Measurements from ENCODE around the gene TAS2R43. TPM values are rescaled to one million over a fixed set of nuclear protein-coding genes. Genes with fewer than 3 reads are reported as not detected.

The TAS2R43 gene
- 0.35 TPM in 1 of 2 replicates, not detected in the other for total RNA-seq

GRCh38 chr12:11092128-11092527, at the start of gene TAS2R43:
Gene TAS2R43, minus strand, starts transcription at chr12:11092313. Its CDS starts 84 bp downstream, at chr12:11092229.

GRCh38 chr12:11134305-11134704, 42.2 kb upstream of the TAS2R43 start, which contains the start of gene TAS2R30:
Gene TAS2R30, minus strand, starts transcription at chr12:11134644. Its CDS starts 400 bp downstream, at chr12:11134244.

GRCh38 chr12:11062194-11062593, 29.9 kb downstream of the TAS2R43 start, which contains the start of gene TAS2R46:
Gene TAS2R46, minus strand, starts transcription at chr12:11062294. Its CDS starts 0 bp downstream, at chr12:11062294.

Other genes with a start within 250 kb of the TAS2R43 start
- not detected in 2 replicates for gene PRR4, start 242.8 kb downstream of the TAS2R43 start, total RNA-seq
- gene PRH1, start 208.1 kb downstream of the TAS2R43 start, total RNA-seq: 3.4 and 5.5 TPM in 2 replicates
- gene TAS2R13, start 182.8 kb downstream of the TAS2R43 start, total RNA-seq: 0.18 TPM in 1 of 2 replicates, not detected in the other
- not detected in 2 replicates for gene PRH2, start 163.1 kb downstream of the TAS2R43 start, total RNA-seq
- gene TAS2R14, start 153.1 kb downstream of the TAS2R43 start, total RNA-seq: 0.29 and 1.4 TPM in 2 replicates
- gene TAS2R50, start 105.4 kb downstream of the TAS2R43 start, total RNA-seq: 0.53 TPM in 1 of 2 replicates, not detected in the other
- gene TAS2R20, start 94.0 kb downstream of the TAS2R43 start, total RNA-seq: 0.35 TPM in 1 of 2 replicates, not detected in the other
- not detected in 2 replicates for gene TAS2R19, start 69.7 kb downstream of the TAS2R43 start, total RNA-seq
- gene TAS2R31, start 60.9 kb downstream of the TAS2R43 start, total RNA-seq: 0.18 TPM in 1 of 2 replicates, not detected in the other
- gene TAS2R46, start 30.0 kb downstream of the TAS2R43 start, total RNA-seq: 0.18 TPM in 1 of 2 replicates, not detected in the other
- not detected in 2 replicates for gene TAS2R30, start 42.3 kb upstream of the TAS2R43 start, total RNA-seq
- 8.1 and 9.6 TPM in 2 replicates for gene SMIM10L1, start 78.9 kb upstream of the TAS2R43 start, total RNA-seq
- gene TAS2R42, start 94.6 kb upstream of the TAS2R43 start, total RNA-seq: not detected in 2 replicates
- gene PRB3, start 177.4 kb upstream of the TAS2R43 start, total RNA-seq: not detected in 2 replicates
- not detected in 2 replicates for gene PRB4, start 218.1 kb upstream of the TAS2R43 start, total RNA-seq

Data from myometrial cell (primary cell).